Liver (tissue), 9 donors: ENCODE data around the gene RASAL1. TPM values are rescaled to one million over a fixed set of nuclear protein-coding genes. Genes with fewer than 3 reads are reported as not detected.

Experiments
- DNase-seq: peaks from one replicate; pipeline ENCODE4 v3.0.0-alpha.2; 2017; ENCODE audit warnings: low spot score
- H3K27ac ChIP-seq, 2 donors: one replicate each; pipeline ENCODE4 v1.7.0; 2013; ENCODE audit warnings: inconsistent platforms in 2 of 2, low read length in 2 of 2, control low read depth in 1 of 2, low read depth in 1 of 2, mild to moderate bottlenecking in 1 of 2
- H3K27me3 ChIP-seq, 4 donors: one replicate each; pipeline versions ENCODE4 v1.6.1 to v1.7.0; 2013; ENCODE audit warnings: low read length in 3 of 4, inconsistent platforms in 1 of 4, mild to moderate bottlenecking in 1 of 4, moderate library complexity in 1 of 4; ENCODE audit not compliant: control insufficient read depth in 4 of 4, insufficient read depth in 4 of 4
- H3K36me3 ChIP-seq, 4 donors: one replicate each; pipeline versions ENCODE4 v1.6.1 to v1.7.0; 2013; ENCODE audit warnings: low read length in 3 of 4, mild to moderate bottlenecking in 3 of 4, low read depth in 1 of 4, moderate library complexity in 1 of 4; ENCODE audit not compliant: control insufficient read depth in 4 of 4, insufficient read depth in 3 of 4
- H3K4me1 ChIP-seq, 4 donors: one replicate each; pipeline versions ENCODE4 v1.6.1 to v1.7.0; 2013; ENCODE audit warnings: low read length in 3 of 4, mild to moderate bottlenecking in 3 of 4, moderate library complexity in 1 of 4; ENCODE audit not compliant: control insufficient read depth in 4 of 4, insufficient read depth in 4 of 4
- H3K4me3 ChIP-seq, 3 donors: one replicate each; pipeline versions ENCODE4 v1.6.1 to v1.7.0; 2013; ENCODE audit warnings: low read length in 3 of 3, control low read depth in 1 of 3, low read depth in 1 of 3, mild to moderate bottlenecking in 1 of 3
- H3K9ac ChIP-seq, 2 donors: one replicate each; pipeline ENCODE4 v1.7.0; 2013; ENCODE audit warnings: low read length in 2 of 2, mild to moderate bottlenecking in 2 of 2, moderate library complexity in 2 of 2, control low read depth in 1 of 2, low read depth in 1 of 2
- H3K9me3 ChIP-seq, 4 donors: one replicate each; pipeline versions ENCODE4 v1.6.1 to v1.7.0; 2013; ENCODE audit warnings: low read length in 3 of 4; ENCODE audit not compliant: control insufficient read depth in 4 of 4
- ATF3 ChIP-seq: IDR thresholded peaks from 2 replicates; pipeline ENCODE4 v1.6.1; 2016; ENCODE audit warnings: antibody characterized with exemption
- CTCF ChIP-seq: fragments of 150-350 bp; IDR thresholded peaks from 2 replicates; pipeline ENCODE4 v1.5.1; 2017; ENCODE audit warnings: improper control_type of control experiment, low read depth, low read length; ENCODE audit not compliant: missing input control
- EGR1 ChIP-seq, 2 donors: IDR thresholded peaks; 2 replicates each; pipeline ENCODE4 v1.6.1; 2016 to 2018; ENCODE audit warnings: antibody characterized with exemption in 2 of 2, low read depth in 2 of 2
- FOXA1 ChIP-seq: IDR thresholded peaks from 2 replicates; pipeline ENCODE4 v1.6.1; 2016; ENCODE audit warnings: antibody characterized with exemption
- FOXA2 ChIP-seq: IDR thresholded peaks from 2 replicates; pipeline ENCODE4 v1.6.1; 2016; ENCODE audit warnings: antibody characterized with exemption
- HNF4A ChIP-seq, 2 donors: conservative IDR thresholded peaks; 2 replicates each; pipeline ENCODE4 v1.6.1; 2016; ENCODE audit warnings: antibody characterized with exemption in 2 of 2, mild to moderate bottlenecking in 2 of 2
- HNF4G ChIP-seq: IDR thresholded peaks from 2 replicates; pipeline ENCODE4 v1.6.1; 2016; ENCODE audit warnings: antibody characterized with exemption
- JUND ChIP-seq, 2 donors: IDR thresholded peaks; 2 replicates each; pipeline ENCODE4 v1.6.1; 2016; ENCODE audit warnings: antibody characterized with exemption in 2 of 2
- MAX ChIP-seq: IDR thresholded peaks from 2 replicates; pipeline ENCODE4 v1.6.1; 2016; ENCODE audit warnings: antibody characterized with exemption
- NR2F2 ChIP-seq: IDR thresholded peaks from 2 replicates; pipeline ENCODE4 v1.6.1; 2016; ENCODE audit warnings: antibody characterized with exemption
- RAD21 ChIP-seq, 2 donors: IDR thresholded peaks; 2 replicates each; pipeline ENCODE4 v1.6.1; 2016; ENCODE audit warnings: antibody characterized with exemption in 2 of 2, mild to moderate bottlenecking in 2 of 2
- REST ChIP-seq: IDR thresholded peaks from 2 replicates; pipeline ENCODE4 v1.6.1; 2016; ENCODE audit warnings: antibody characterized with exemption, mild to moderate bottlenecking
- TAF1 ChIP-seq: conservative IDR thresholded peaks from 2 replicates; pipeline ENCODE4 v1.6.1; 2016; ENCODE audit warnings: antibody characterized with exemption, mild to moderate bottlenecking
- YY1 ChIP-seq: IDR thresholded peaks from 2 replicates; pipeline ENCODE4 v1.6.1; 2016; ENCODE audit warnings: antibody characterized with exemption, mild to moderate bottlenecking
- ZBTB33 ChIP-seq: IDR thresholded peaks from 2 replicates; pipeline ENCODE4 v1.6.1; 2016; ENCODE audit warnings: antibody characterized with exemption
- WGBS: extraction: QIAGEN DNeasy Blood & Tissue Kit; methylation state at CpG from one replicate; pipeline ENCODE4 v1.1.7; 2013; 5-methylcytosine and 5-hydroxymethylcytosine counted together
- polyA plus RNA-seq, 2 donors: library from polyadenylated mRNA; stranded (reverse) in 1 of 2; unstranded in 1 of 2; fragments of 200-250 nt in 1 of 2; fragments of >200 nt in 1 of 2; fragmentation: Nextera tagmentation in 1 of 2; extraction: Ambion mirVana in 1 of 2; gene quantifications; one replicate each; pipeline versions ENCODE4 v1.2.1 to v1.2.3, GENCODE V29; 2013 to 2015
- total RNA-seq, 2 donors: library from RNA; depleted of rRNA; stranded (reverse); fragments of >200 nt; gene quantifications; one replicate each; pipeline ENCODE4 v1.2.3, GENCODE V29; 2014
- donor health status: healthy.
- donor health status: healthy.
- donor health status: healthy.
- donor health status: healthy.
- donor health status: healthy.

Gene RASAL1
- total and polyA plus RNA-seq, 4 donors: 0.20 to 0.33 (median 0.26) TPM

- Histone ChIP-seq H3K36me3 (no peaks in the 10 kb centered on the region), H3K9ac (no peak overlapping the region), H3K27me3 (no peaks in the 10 kb centered on the region), H3K4me3 (no peak overlapping the region), H3K4me1 (no peaks in the 10 kb centered on the region), H3K27ac (no peak overlapping the region), H3K9me3 (no peaks in the 10 kb centered on the region)
- no peak for DNase-seq
- WGBS: 65% methylated on average over 7 of the region's 7 CpGs
- no peak for TF ChIP-seq RAD21 (IDR thresholded peaks at IDR 0.05)
- TF ChIP-seq HNF4A (conservative IDR thresholded peaks at IDR 0.05): no peak
- TF ChIP-seq ZBTB33: no peak
- TF ChIP-seq HNF4G: no peak
- TF ChIP-seq EGR1 (IDR thresholded peaks at IDR 0.05; ENCODE audit: low read depth in 2 of 2): no peak
- no peak for TF ChIP-seq MAX
- TF ChIP-seq FOXA2: no peak
- no peak for TF ChIP-seq NR2F2
- no peak for TF ChIP-seq YY1
These were observed 25.5 kb downstream of the RASAL1 start for GRCh38 chr12:113109872-113110599.

GRCh38 chr12:113109360-113109759 is 26.2 kb downstream of the RASAL1 start:
- no peak overlapping the region for H3K9ac ChIP-seq
- no peaks in the 10 kb centered on the region for H3K27me3 ChIP-seq
- no peak for DNase-seq
- no peaks in the 10 kb centered on the region for H3K36me3 ChIP-seq
- WGBS: 91% methylated on average over 5 of the region's 5 CpGs
- no peak overlapping the region for H3K4me3 ChIP-seq
- H3K9me3 ChIP-seq: no peaks in the 10 kb centered on the region
- no peak for TF ChIP-seq REST
- TF ChIP-seq JUND (IDR thresholded peaks at IDR 0.05): no peak
- TF ChIP-seq CTCF: no peak
- TF ChIP-seq FOXA1: no peak
- TF ChIP-seq MAX: no peak
- TF ChIP-seq ATF3: no peak
- no peak for TF ChIP-seq HNF4G
- TF ChIP-seq YY1: no peak
- no peak for TF ChIP-seq HNF4A (conservative IDR thresholded peaks at IDR 0.05)
- TF ChIP-seq TAF1: no peak
- TF ChIP-seq ZBTB33: no peak
- no peak for TF ChIP-seq NR2F2
- no peak overlapping the region for H3K27ac ChIP-seq
- H3K4me1 ChIP-seq: no peaks in the 10 kb centered on the region
